HG03520 (cell line): Measurements from ENCODE around the gene KCNJ3.
"Not testable (repeated sequence)": the region's sequence is repeated elsewhere in the genome, so short reads cannot be mapped to it uniquely, and the experiment has no call there.

Source experiments
- ATAC-seq: cut with Tn5 transposase; IDR thresholded peaks from one replicate; pipeline ENCODE4 v1.9.1; 2021; ENCODE audit warnings: mild to moderate bottlenecking, moderate library complexity; ENCODE audit not compliant: unreplicated experiment

The KCNJ3 gene

DNA sequence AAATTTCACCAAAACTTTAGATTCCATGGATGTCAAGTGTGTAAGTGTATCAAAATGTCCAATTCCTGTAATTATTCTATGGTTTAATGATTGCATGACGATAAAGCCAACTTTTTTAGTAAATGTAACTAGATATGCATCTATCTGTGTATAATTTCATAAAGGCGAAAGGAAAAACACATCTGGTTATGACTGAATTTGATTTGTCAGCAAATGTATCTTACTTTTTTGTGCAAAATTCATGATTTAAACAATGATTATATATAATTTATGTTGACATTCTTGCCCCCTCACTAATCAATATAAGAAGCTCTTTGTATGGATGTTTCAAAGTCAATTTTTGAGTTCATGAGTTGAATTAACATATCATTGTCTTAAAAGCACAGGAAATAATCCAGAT lies 138.5 kb downstream of the KCNJ3 start:
- ATAC-seq, result no peak

DNA sequence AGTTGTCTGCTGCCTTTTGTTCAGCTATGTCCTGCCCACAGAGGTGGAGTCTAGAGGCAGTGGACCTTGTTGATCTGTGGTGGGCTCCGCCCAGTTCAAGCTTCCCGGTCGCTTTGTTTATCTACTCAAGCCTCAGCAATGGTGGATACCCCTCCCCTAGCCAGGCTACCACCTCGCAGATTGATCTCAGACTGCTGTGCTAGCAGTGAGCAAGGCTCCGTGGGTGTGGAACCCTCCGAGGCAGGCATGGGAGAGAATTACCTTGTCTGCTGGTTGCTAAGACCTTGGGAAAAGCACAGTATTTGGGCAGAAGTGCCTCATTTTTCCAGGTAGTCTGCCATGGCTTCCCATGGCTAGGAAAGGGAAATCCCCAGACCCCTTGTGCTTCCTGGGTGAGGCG lies 146.0 kb downstream of the KCNJ3 start:
- ATAC-seq, result no peak

DNA sequence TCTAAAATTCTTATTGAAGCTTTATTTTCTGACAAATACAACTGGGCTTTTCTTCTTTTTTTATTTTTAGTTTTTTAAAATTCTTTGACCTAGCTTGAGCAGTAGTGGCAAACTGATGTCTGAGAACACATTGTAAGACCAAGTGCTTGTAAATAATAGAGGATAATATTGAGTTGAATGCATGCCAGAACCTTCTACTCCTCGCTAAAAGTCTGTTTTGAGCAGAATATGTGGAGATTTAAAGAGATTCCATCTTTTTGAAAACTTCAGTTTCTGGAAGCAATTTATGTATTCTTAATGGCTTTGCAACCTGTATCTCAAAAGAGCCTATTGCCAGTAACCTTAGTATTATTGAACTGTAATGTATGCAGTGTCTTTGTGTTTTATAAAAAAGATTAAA lies 148.3 kb downstream of the KCNJ3 start:
- ATAC-seq, result no peak

DNA sequence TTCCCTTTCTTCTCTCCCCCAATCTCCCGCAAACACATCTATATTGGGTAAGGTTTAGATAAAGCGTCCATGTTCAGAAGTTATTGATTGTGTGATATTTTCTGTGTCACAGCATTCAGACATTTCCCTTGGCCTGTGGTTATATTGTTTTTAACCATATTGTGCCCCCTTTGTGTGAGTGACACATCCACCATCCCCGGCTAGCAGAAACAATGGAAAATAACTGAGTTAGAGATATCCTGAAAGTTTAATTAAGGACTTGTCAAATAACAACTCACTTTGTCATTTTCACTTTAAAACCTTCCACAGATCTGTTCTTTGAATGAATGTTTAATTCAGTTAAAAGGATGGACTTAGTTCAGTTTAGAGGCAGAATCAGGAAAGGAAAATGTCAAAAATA lies 151.0 kb downstream of the KCNJ3 start:
- no peak for ATAC-seq

DNA sequence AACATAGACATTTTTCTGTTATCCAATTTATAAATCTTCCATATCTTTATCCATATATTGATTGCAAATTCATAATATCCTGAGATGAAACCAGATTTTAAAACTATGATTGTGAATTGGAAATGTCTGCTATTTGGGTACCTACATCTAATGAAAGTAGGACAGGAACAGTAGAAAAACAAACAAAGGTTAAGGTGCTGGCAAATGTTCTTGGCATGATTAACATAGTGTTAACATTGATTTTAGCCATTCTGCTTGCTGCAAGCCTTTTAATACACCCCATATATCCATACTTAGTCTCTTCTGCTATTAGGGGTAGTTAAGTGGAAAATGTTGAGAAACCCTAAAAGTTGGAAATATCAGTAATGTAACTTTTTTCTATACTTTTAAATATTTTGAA lies 152.0 kb downstream of the KCNJ3 start:
- no peak for ATAC-seq

DNA sequence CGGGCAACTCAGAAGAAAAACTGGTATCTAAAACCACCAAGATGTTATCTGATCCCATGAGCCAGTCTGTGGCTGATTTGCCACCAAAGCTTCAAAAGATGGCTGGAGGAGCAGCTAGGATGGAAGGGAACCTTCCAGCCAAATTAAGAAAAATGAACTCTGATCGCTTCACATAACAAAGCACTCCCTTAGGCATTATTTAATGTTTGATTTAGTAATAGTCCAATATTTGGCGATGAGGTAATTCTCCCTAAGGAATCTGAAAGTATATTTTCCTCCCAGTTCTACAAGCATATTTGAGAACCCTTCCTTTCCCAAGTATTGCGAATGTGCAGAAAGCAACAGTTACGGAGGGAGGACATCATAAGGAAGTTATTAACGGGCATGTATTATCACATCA lies 156.6 kb downstream of the KCNJ3 start:
- ATAC-seq, result no peak

DNA sequence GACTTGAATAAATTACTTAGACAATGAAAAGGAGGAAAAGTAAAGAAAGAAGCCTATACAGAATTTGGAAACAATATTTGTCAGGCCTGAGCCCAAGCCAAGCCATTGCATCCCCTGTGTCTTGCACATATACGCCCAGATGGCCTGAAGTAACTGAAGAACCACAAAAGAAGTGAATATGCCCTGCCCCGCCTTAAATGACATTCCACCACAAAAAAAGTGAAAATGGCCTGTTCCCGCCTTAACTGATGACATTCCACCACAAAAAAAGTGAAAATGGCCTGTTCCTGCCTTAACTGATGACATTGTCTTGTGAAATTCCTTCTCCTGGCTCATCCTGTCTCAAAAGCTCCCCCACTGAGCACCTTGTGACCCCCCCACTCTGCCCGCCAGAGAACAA lies 168.7 kb downstream of the KCNJ3 start:
- ATAC-seq, result not testable (repeated sequence)

DNA sequence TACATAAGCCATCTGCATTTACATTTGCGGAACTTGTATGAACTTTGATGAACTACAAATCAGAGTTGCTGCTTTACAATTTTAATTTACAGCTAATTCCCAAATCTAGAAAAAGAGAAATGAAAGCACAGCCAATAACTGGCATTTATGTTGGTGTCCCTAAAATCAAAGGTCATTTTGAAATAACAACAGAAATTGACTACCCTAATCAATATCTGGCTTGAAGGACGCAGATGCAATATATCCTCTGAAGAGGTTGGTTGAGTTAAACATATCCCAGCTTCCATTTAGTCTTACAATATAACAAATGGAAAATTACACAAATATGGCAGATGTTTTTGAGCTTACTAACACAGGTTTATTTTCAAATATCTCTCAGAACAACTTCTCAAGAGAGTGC lies 177.5 kb downstream of the KCNJ3 start:
- no peak for ATAC-seq

DNA sequence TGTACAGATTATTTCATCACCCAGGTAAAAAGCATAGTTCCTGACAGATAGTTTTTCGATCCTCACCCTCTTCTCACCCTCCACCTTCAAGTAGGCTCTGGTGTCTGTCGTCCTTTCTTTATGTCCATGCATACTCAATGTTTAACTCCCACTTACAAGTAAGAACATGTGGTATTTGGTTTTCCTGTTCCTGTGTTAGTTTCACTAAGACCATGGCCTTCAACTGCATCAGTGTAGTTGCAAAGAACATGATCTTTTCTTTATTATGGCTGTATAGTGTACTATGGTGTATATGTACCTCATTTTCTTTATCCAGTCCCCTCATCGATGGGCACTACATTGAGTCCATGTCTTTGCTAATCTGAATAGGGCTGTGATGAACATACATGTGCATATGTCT lies 184.2 kb downstream of the KCNJ3 start:
- no peak for ATAC-seq

DNA sequence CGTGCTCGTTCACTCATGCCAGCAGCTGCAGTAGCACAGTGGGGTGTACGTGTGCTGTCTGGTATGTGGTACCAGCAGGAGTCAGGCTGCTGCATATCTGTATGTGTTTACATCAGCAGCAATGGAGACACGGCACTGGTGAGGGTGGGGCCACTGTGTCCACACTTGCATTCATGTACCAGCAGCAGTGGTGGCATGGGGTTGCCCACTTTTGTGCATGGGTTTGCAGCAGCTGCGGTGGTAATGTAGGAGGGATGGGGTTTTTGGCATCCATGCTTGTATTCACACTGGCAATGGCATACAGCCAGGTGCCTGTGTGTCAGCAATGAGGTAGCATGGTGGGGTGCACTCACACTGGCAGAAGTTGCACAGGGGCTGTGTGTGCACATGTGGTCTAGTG lies 187.8 kb downstream of the KCNJ3 start:
- no peak for ATAC-seq

DNA sequence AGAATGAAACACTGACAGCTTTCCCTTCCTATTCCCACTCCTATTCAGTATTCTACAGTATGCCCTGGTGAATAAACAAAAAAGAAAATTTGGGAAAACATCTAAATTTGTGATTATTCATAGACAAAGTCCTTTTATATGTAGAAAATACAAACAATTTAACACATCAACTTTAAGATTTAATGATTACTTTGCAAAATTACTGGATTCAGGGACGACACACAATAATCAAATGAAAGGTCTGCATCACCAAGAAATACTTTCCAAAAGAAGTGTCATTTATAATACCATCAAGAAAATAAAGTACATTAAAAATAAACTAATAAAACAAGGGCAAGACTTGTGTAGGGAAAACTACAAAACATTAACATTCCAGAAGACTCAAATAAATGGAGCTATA lies 199.8 kb downstream of the KCNJ3 start:
- no peak for ATAC-seq

DNA sequence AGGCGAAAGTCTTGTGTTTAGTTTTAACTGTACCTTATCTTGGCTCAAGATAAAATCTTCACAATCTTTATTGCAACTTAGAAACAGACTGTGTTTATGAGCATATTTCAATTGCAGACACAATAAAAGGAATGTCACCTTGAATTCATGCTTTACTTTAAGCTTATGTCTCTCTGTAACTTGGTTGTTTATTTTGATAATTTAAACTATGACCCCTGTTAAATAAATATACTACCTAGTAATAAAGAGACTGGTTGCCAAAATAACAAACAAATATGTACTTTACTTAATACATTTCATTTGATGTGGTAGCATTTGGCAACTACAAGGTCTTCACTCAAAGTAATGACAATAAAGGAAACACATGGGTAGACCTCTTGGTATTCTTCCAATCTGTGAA lies 202.6 kb downstream of the KCNJ3 start:
- no peak for ATAC-seq
